NCI-H1930 (cell line): ENCODE measurements around the gene NUP210L.

Source experiments
- DNase-seq, 2 experiments: peaks; one replicate each; lab custom pipeline; 2025; lab: John Stamatoyannopoulos, UW

Gene NUP210L

GRCh38 chr1:153944005-153944826 lies 210.7 kb downstream of the NUP210L start:
- DNase-seq, result no peak

- DNase-seq, result no peak
Observed at GRCh38 chr1:153942766-153943549, 211.9 kb downstream of the NUP210L start.
